ENCODE results near the gene PAMR1. TPM values are rescaled to one million over a fixed set of nuclear protein-coding genes. Genes with fewer than 3 reads are reported as not detected.

The PAMR1 gene
- total and polyA plus RNA-seq, 2 donors (not counting 3 experiments of a cell fraction or from before 2014, with no cell fraction given): not detected

GRCh38 chr11:35424157-35424940, 101.1 kb downstream of the PAMR1 start:
- peaks cover 22 to 49% of the 10 kb centered on the region in 2 experiments for H3K27me3 ChIP-seq (ENCODE audit: control insufficient read depth in 2 of 2, insufficient read depth in 2 of 2, low read length in 2 of 2)
- no peak overlapping the region for H3K27ac ChIP-seq (ENCODE audit: insufficient read depth, low read depth, low read length)
- BruUV-seq (replicated peaks): no TSS peak
- no peak overlapping the region for H3K9ac ChIP-seq (replicated peaks; ENCODE audit: extremely low read depth, insufficient read depth, low read length)
- DNase-seq (ENCODE audit: low read depth, low spot score): no peak
- no peaks in the 10 kb centered on the region for H3K36me3 ChIP-seq (ENCODE audit: control insufficient read depth in 2 of 2, extremely low read depth in 1 of 2, insufficient read depth in 2 of 2, low read length in 2 of 2)
- no peaks in the 10 kb centered on the region for H3K9me3 ChIP-seq (replicated peaks; ENCODE audit: control insufficient read depth, insufficient read depth, low read length)
- no peak overlapping the region for H3K4me3 ChIP-seq (replicated peaks in 1 of 3; ENCODE audit: insufficient read depth in 1 of 3, low read depth in 1 of 3, low read length in 3 of 3)
- no peaks in the 10 kb centered on the region for H3K4me1 ChIP-seq (ENCODE audit: control insufficient read depth, extremely low read depth, insufficient read depth, low read length)
- H3K4me2 ChIP-seq (ENCODE audit: insufficient read depth, low read length): no peak overlapping the region
- no peak for FAIRE-seq
- H2AFZ ChIP-seq (ENCODE audit: low read depth, low read length): no peak overlapping the region
- intact Hi-C loops (cut with micrococcal nuclease): no loop called here
- CTCF ChIA-PET: interaction anchor here (1.7 kb wide), 1 partner anchor 12 kb away, joined by 4 read pairs; no protein-coding TSS in a partner anchor
- H4K20me1 ChIP-seq (replicated peaks; ENCODE audit: control insufficient read depth, extremely low read depth, insufficient read depth, low read length): no peaks in the 10 kb centered on the region
- H3K79me2 ChIP-seq (ENCODE audit: control insufficient read depth, insufficient read depth, low read length): no peaks in the 10 kb centered on the region
- TF ChIP-seq EZH2 (IDR thresholded peaks at IDR 0.05; ENCODE audit: borderline replicate concordance, low read depth, low read length, severe bottlenecking) (no peak), POLR2AphosphoS5 (IDR thresholded peaks at IDR 0.05; ENCODE audit: insufficient read depth, low read depth, low read length) (no peak), GATA2 (IDR thresholded peaks at IDR 0.05; ENCODE audit: insufficient read depth, insufficient read length, low read depth, low read length) (no peak), MYC (IDR thresholded peaks at IDR 0.05; ENCODE audit: low read depth, low read length) (no peak), JUN (IDR thresholded peaks at IDR 0.05; ENCODE audit: borderline replicate concordance, insufficient read depth, insufficient read length, low read depth) (no peak), CTCF (IDR thresholded peaks at IDR 0.05; ENCODE audit: extremely low read depth in 1 of 2, insufficient read depth in 1 of 2, low read depth in 1 of 2, low read length in 2 of 2) (no peak), POLR2A (IDR thresholded peaks at IDR 0.05; ENCODE audit: low read depth, low read length) (no peak), FOS (IDR thresholded peaks at IDR 0.05; ENCODE audit: borderline replicate concordance, insufficient read depth, low read length) (no peak), MAX (IDR thresholded peaks at IDR 0.05; ENCODE audit: insufficient read depth, insufficient read length) (no peak)
- POLR2A ChIA-PET: no interaction called here
- dilution Hi-C loops (cut with MboI; ENCODE audit: extremely low pct_ligation_motif_present, low sequenced_read_pairs): no loop called here
- H3K9me1 ChIP-seq (replicated peaks; ENCODE audit: control insufficient read depth, extremely low read depth, insufficient read depth, low read length): no peaks in the 10 kb centered on the region
